Tibial nerve (tissue), 4 donors: Measurements from ENCODE around the gene CAMKK1.

Experiments
- EP300 ChIP-seq, 2 donors: sonication (generic); formaldehyde crosslinking; IDR thresholded peaks; one replicate each; pipeline ENCODE4 v1.6.1; 2017; ENCODE audit warnings: antibody characterized with exemption in 2 of 2, mild to moderate bottlenecking in 1 of 2
- POLR2A ChIP-seq, 2 donors: fragments of 450-650 bp; IDR thresholded peaks; one replicate each; pipeline ENCODE4 v1.6.1; 2017; ENCODE audit warnings: antibody characterized with exemption in 2 of 2, mild to moderate bottlenecking in 2 of 2, moderate library complexity in 2 of 2
- TF ChIP-seq, protein P1 (sequence below), 5 experiments: fragments of 200-600 bp in 3 of 5; fragments of 450-650 bp in 2 of 5; sonication (generic) in 3 of 5; IDR thresholded peaks; one replicate each; pipeline ENCODE4 v1.5.1; 2016 to 2019; ENCODE audit warnings: antibody characterized with exemption in 5 of 5, mild to moderate bottlenecking in 3 of 5, moderate library complexity in 2 of 5

DNA sequence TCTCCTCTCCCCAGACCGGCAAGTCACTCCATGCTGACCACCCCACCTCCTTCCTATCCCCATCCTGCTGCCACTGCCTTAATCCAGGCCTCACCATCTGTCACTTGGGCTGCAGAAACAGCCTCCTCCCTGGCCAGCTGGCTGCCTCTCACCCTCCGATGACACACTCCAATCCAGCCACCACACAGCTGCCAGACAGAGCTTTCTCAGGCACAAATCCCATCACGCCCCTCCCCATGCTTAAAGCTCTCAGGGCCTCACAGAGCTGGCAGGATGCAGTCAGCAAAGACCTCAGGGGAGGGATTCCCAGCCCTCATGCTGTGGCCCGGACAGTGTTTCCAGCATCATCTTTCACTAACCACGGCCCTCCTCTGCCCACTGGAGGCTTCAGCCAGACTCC, 13.7 kb downstream of the CAMKK1 start:
- TF ChIP-seq, protein P1, sequence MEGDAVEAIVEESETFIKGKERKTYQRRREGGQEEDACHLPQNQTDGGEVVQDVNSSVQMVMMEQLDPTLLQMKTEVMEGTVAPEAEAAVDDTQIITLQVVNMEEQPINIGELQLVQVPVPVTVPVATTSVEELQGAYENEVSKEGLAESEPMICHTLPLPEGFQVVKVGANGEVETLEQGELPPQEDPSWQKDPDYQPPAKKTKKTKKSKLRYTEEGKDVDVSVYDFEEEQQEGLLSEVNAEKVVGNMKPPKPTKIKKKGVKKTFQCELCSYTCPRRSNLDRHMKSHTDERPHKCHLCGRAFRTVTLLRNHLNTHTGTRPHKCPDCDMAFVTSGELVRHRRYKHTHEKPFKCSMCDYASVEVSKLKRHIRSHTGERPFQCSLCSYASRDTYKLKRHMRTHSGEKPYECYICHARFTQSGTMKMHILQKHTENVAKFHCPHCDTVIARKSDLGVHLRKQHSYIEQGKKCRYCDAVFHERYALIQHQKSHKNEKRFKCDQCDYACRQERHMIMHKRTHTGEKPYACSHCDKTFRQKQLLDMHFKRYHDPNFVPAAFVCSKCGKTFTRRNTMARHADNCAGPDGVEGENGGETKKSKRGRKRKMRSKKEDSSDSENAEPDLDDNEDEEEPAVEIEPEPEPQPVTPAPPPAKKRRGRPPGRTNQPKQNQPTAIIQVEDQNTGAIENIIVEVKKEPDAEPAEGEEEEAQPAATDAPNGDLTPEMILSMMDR (IDR thresholded peaks at IDR 0.05): no peak
- TF ChIP-seq POLR2A (IDR thresholded peaks at IDR 0.05) (no peak), EP300 (IDR thresholded peaks at IDR 0.05) (no peak)
